Activated T-helper 2 cell treated with anti-CD3 and anti-CD28 coated beads, Interferon-gamma antibody, Interleukin-2, Interleukin-4, amounts not matched to agents 10 μg/mL and 5 μg/mL and 100 μg/mL, durations not matched to agents 14 hours and 24 hours and 36 hours (primary cell): ENCODE results near the gene IQGAP2. TPM values are rescaled to one million over a fixed set of nuclear protein-coding genes. Genes with fewer than 3 reads are reported as not detected.

Experiments
- DNase-seq: peaks from one replicate; pipeline ENCODE4 v3.0.0; 2021; ENCODE audit warnings: low spot score
- H3K27ac Mint-ChIP-seq: one replicate; pipeline ENCODE4 v1.8.0; 2021; ENCODE audit warnings: mixed read lengths
- H3K27me3 Mint-ChIP-seq: one replicate; pipeline ENCODE4 v1.8.0; 2021; ENCODE audit warnings: low read depth, mixed read lengths
- H3K36me3 Mint-ChIP-seq: one replicate; pipeline ENCODE4 v1.8.0; 2021; ENCODE audit warnings: low read depth, mixed read lengths
- H3K4me1 Mint-ChIP-seq: one replicate; pipeline ENCODE4 v1.8.0; 2021; ENCODE audit warnings: low read depth, mixed read lengths
- H3K4me3 Mint-ChIP-seq: one replicate; pipeline ENCODE4 v1.8.0; 2021; ENCODE audit warnings: low read depth, mild to moderate bottlenecking, moderate library complexity, mixed read lengths
- H3K9me3 Mint-ChIP-seq: one replicate; pipeline ENCODE4 v1.8.0; 2021; ENCODE audit warnings: mixed read lengths
- intact Hi-C: fragments of 100-400 bp; cut with micrococcal nuclease; formaldehyde crosslinking; loops from one replicate; pipeline ENCODE4 v1.15.1; 2023
- total RNA-seq: library from RNA; stranded (reverse); gene quantifications from 2 replicates; pipeline ENCODE4 v1.2.3, GENCODE V29; 2022

The IQGAP2 gene
- total RNA-seq, 1 donor from 2014 or later = 28.3 TPM

GRCh38 chr5:76642390-76643040 is 239.4 kb downstream of the IQGAP2 start:
- DNase-seq = no peak
- Mint-ChIP-seq H3K4me1 (peaks cover 8% of the 10 kb centered on the region), H3K9me3 (peaks cover 3% of the 10 kb centered on the region), H3K4me3 (no peak overlapping the region), H3K36me3 (peaks cover 57% of the 10 kb centered on the region), H3K27me3 (no peaks in the 10 kb centered on the region), H3K27ac (no peak overlapping the region)
- intact Hi-C loops = loop anchor here (5.0 kb wide), 2 partner anchors 240 to 305 kb away; partner anchors contain the start of gene IQGAP2

GRCh38 chr5:76643371-76643770 is 240.3 kb downstream of the IQGAP2 start:
- intact Hi-C loops = loop anchor here (5.0 kb wide), 2 partner anchors 241 to 306 kb away; partner anchors contain the start of gene IQGAP2
- Mint-ChIP-seq H3K4me3 (no peak overlapping the region), H3K4me1 (peaks cover 6% of the 10 kb centered on the region), H3K27ac (no peak overlapping the region), H3K9me3 (peaks cover 11% of the 10 kb centered on the region), H3K27me3 (no peaks in the 10 kb centered on the region), H3K36me3 (peaks cover 62% of the 10 kb centered on the region)
- no peak for DNase-seq

- intact Hi-C loops = no loop called here
- peaks cover 77% of the 10 kb centered on the region for H3K36me3 Mint-ChIP-seq
Measured at GRCh38 chr5:76649140-76649539, 246.1 kb downstream of the IQGAP2 start.

GRCh38 chr5:76652809-76653414 is 249.8 kb downstream of the IQGAP2 start:
- H3K27me3 Mint-ChIP-seq = no peaks in the 10 kb centered on the region
- intact Hi-C loops = no loop called here
- no peaks in the 10 kb centered on the region for H3K4me1 Mint-ChIP-seq
- no peak overlapping the region for H3K4me3 Mint-ChIP-seq
- H3K27ac Mint-ChIP-seq = no peak overlapping the region
- no peak for DNase-seq
- H3K9me3 Mint-ChIP-seq = peaks cover 23% of the 10 kb centered on the region
- H3K36me3 Mint-ChIP-seq = peaks cover 65% of the 10 kb centered on the region

More at GRCh38 chr5:76649140-76649539, 246.1 kb downstream of the IQGAP2 start:
- no peaks in the 10 kb centered on the region for H3K27me3 Mint-ChIP-seq
- H3K4me3 Mint-ChIP-seq = no peak overlapping the region
- H3K9me3 Mint-ChIP-seq = peaks cover 30% of the 10 kb centered on the region
- DNase-seq = no peak
- H3K4me1 Mint-ChIP-seq = no peaks in the 10 kb centered on the region
- H3K27ac Mint-ChIP-seq = no peak overlapping the region

GRCh38 chr5:76657091-76657490 is 254.0 kb downstream of the IQGAP2 start:
- intact Hi-C loops = no loop called here
- Mint-ChIP-seq H3K36me3 (peaks cover 51% of the 10 kb centered on the region), H3K27ac (no peak overlapping the region), H3K27me3 (no peaks in the 10 kb centered on the region), H3K4me3 (no peak overlapping the region), H3K9me3 (peaks cover 3% of the 10 kb centered on the region), H3K4me1 (no peaks in the 10 kb centered on the region)
- no peak for DNase-seq

- peaks cover 3% of the 10 kb centered on the region for H3K9me3 Mint-ChIP-seq
- intact Hi-C loops = no loop called here
Measured at GRCh38 chr5:76657683-76658311, 254.7 kb downstream of the IQGAP2 start.

GRCh38 chr5:76660360-76660759 is 257.3 kb downstream of the IQGAP2 start:
- Mint-ChIP-seq H3K4me1 (no peaks in the 10 kb centered on the region), H3K36me3 (peaks cover 44% of the 10 kb centered on the region), H3K27ac (no peak overlapping the region), H3K4me3 (no peak overlapping the region), H3K27me3 (no peaks in the 10 kb centered on the region), H3K9me3 (no peaks in the 10 kb centered on the region)
- DNase-seq = no peak
- intact Hi-C loops = no loop called here

More at GRCh38 chr5:76657683-76658311, 254.7 kb downstream of the IQGAP2 start:
- Mint-ChIP-seq H3K4me1 (no peaks in the 10 kb centered on the region), H3K27ac (no peak overlapping the region), H3K27me3 (no peaks in the 10 kb centered on the region), H3K36me3 (peaks cover 50% of the 10 kb centered on the region), H3K4me3 (no peak overlapping the region)
- no peak for DNase-seq

- no peak for DNase-seq
- Mint-ChIP-seq H3K4me1 (no peaks in the 10 kb centered on the region), H3K27me3 (no peaks in the 10 kb centered on the region), H3K27ac (no peak overlapping the region), H3K36me3 (peaks cover 54% of the 10 kb centered on the region), H3K9me3 (no peaks in the 10 kb centered on the region), H3K4me3 (no peak overlapping the region)
- intact Hi-C loops = no loop called here
Measured at GRCh38 chr5:76662521-76662920, 259.4 kb downstream of the IQGAP2 start.

GRCh38 chr5:76663573-76663972 is 260.5 kb downstream of the IQGAP2 start:
- H3K27me3 Mint-ChIP-seq = no peaks in the 10 kb centered on the region
- DNase-seq = no peak
- no peaks in the 10 kb centered on the region for H3K9me3 Mint-ChIP-seq
- intact Hi-C loops = no loop called here
- H3K4me3 Mint-ChIP-seq = no peak overlapping the region
- H3K27ac Mint-ChIP-seq = no peak overlapping the region
- H3K4me1 Mint-ChIP-seq = no peaks in the 10 kb centered on the region
- H3K36me3 Mint-ChIP-seq = peaks cover 50% of the 10 kb centered on the region

- no peaks in the 10 kb centered on the region for H3K27me3 Mint-ChIP-seq
- H3K27ac Mint-ChIP-seq = no peak overlapping the region
- no peaks in the 10 kb centered on the region for H3K4me1 Mint-ChIP-seq
- H3K9me3 Mint-ChIP-seq = no peaks in the 10 kb centered on the region
- no peak for DNase-seq
- H3K36me3 Mint-ChIP-seq = peaks cover 52% of the 10 kb centered on the region
- intact Hi-C loops = no loop called here
- H3K4me3 Mint-ChIP-seq = no peak overlapping the region
Measured at GRCh38 chr5:76664079-76664478, 261.0 kb downstream of the IQGAP2 start.

- no peaks in the 10 kb centered on the region for H3K4me1 Mint-ChIP-seq
- peaks cover 65% of the 10 kb centered on the region for H3K36me3 Mint-ChIP-seq
- no peak overlapping the region for H3K27ac Mint-ChIP-seq
- H3K9me3 Mint-ChIP-seq = no peaks in the 10 kb centered on the region
- DNase-seq = no peak
- no peaks in the 10 kb centered on the region for H3K27me3 Mint-ChIP-seq
- no peak overlapping the region for H3K4me3 Mint-ChIP-seq
- intact Hi-C loops = no loop called here
Measured at GRCh38 chr5:76667495-76667894, 264.4 kb downstream of the IQGAP2 start.

GRCh38 chr5:76669245-76669644 is 266.2 kb downstream of the IQGAP2 start:
- no peaks in the 10 kb centered on the region for H3K9me3 Mint-ChIP-seq
- H3K4me1 Mint-ChIP-seq = no peaks in the 10 kb centered on the region
- no peak for DNase-seq
- no peak overlapping the region for H3K4me3 Mint-ChIP-seq
- intact Hi-C loops = no loop called here
- H3K27ac Mint-ChIP-seq = no peak overlapping the region
- peaks cover 71% of the 10 kb centered on the region for H3K36me3 Mint-ChIP-seq
- no peaks in the 10 kb centered on the region for H3K27me3 Mint-ChIP-seq

- no peaks in the 10 kb centered on the region for H3K27me3 Mint-ChIP-seq
Measured at GRCh38 chr5:76670508-76670907, 267.4 kb downstream of the IQGAP2 start.

More at GRCh38 chr5:76670508-76670907, 267.4 kb downstream of the IQGAP2 start:
- intact Hi-C loops = no loop called here
- no peaks in the 10 kb centered on the region for H3K4me1 Mint-ChIP-seq
- H3K36me3 Mint-ChIP-seq = peaks cover 69% of the 10 kb centered on the region
- no peaks in the 10 kb centered on the region for H3K9me3 Mint-ChIP-seq
- DNase-seq = no peak
- no peak overlapping the region for H3K4me3 Mint-ChIP-seq
- H3K27ac Mint-ChIP-seq = no peak overlapping the region
